Astrocyte (in vitro differentiated cells and primary cell): ENCODE results near the gene NCDN. TPM values are rescaled to one million over a fixed set of nuclear protein-coding genes. Genes with fewer than 3 reads are reported as not detected.
"Not testable (repeated sequence)": the region's sequence is repeated elsewhere in the genome, so short reads cannot be mapped to it uniquely, and the experiment has no call there.

Experiments
- DNase-seq: peaks from one replicate; pipeline ENCODE4 v3.0.0-alpha.2; 2010; ENCODE audit warnings: low read depth
- FAIRE-seq: peaks from 2 replicates; lab custom pipeline; 2011; peaks lifted over from hg19 to GRCh38; lab: Jason Lieb, UNC
- H2AFZ ChIP-seq: 2 replicates; pipeline ENCODE4 v1.6.0; 2012; ENCODE audit warnings: low read depth, low read length, inconsistent platforms
- H3K27ac ChIP-seq: 2 replicates; pipeline ENCODE4 v1.5.1; 2011; ENCODE audit warnings: low read depth, low read length, inconsistent platforms
- H3K27me3 ChIP-seq: 2 replicates; pipeline ENCODE4 v1.6.0; 2011; ENCODE audit warnings: low read length, inconsistent platforms; ENCODE audit not compliant: insufficient read depth
- H3K36me3 ChIP-seq: 2 replicates; pipeline ENCODE4 v1.5.1; 2011; ENCODE audit warnings: low read length, inconsistent platforms; ENCODE audit not compliant: insufficient read depth
- H3K4me1 ChIP-seq: 2 replicates; pipeline ENCODE4 v1.5.1; 2011; ENCODE audit warnings: low read length, inconsistent platforms; ENCODE audit not compliant: insufficient read depth
- H3K4me2 ChIP-seq: 2 replicates; pipeline ENCODE4 v1.6.0; 2012; ENCODE audit warnings: low read length, inconsistent platforms
- H3K4me3 ChIP-seq: 2 replicates; pipeline ENCODE4 v1.5.1; 2011; ENCODE audit warnings: low read depth, mild to moderate bottlenecking, low read length, inconsistent platforms; ENCODE audit not compliant: insufficient read depth
- H3K79me2 ChIP-seq: 2 replicates; pipeline ENCODE4 v1.6.0; 2012; ENCODE audit warnings: mild to moderate bottlenecking, low read length, inconsistent platforms; ENCODE audit not compliant: insufficient read depth
- H3K9ac ChIP-seq: 2 replicates; pipeline ENCODE4 v1.6.0; 2012; ENCODE audit warnings: mild to moderate bottlenecking, low read length, inconsistent platforms
- H3K9me3 ChIP-seq: 2 replicates; pipeline ENCODE4 v1.5.1; 2012; ENCODE audit warnings: low read depth, mild to moderate bottlenecking, low read length, inconsistent platforms; ENCODE audit not compliant: insufficient read depth
- H4K20me1 ChIP-seq: 2 replicates; pipeline ENCODE4 v1.6.0; 2012; ENCODE audit warnings: low read length, inconsistent platforms; ENCODE audit not compliant: insufficient read depth
- H3K27ac Mint-ChIP-seq: one replicate; pipeline ENCODE4 v1.8.0; 2021; ENCODE audit warnings: mild to moderate bottlenecking, mixed read lengths; ENCODE audit not compliant: unreplicated experiment
- H3K27me3 Mint-ChIP-seq: one replicate; pipeline ENCODE4 v1.8.0; 2021; ENCODE audit warnings: low read depth, mixed read lengths; ENCODE audit not compliant: unreplicated experiment
- H3K36me3 Mint-ChIP-seq: one replicate; pipeline ENCODE4 v1.8.0; 2021; ENCODE audit warnings: low read depth, mixed read lengths; ENCODE audit not compliant: unreplicated experiment
- H3K4me1 Mint-ChIP-seq: one replicate; pipeline ENCODE4 v1.8.0; 2021; ENCODE audit warnings: low read depth, mixed read lengths; ENCODE audit not compliant: unreplicated experiment
- H3K4me3 Mint-ChIP-seq: one replicate; pipeline ENCODE4 v1.8.0; 2021; ENCODE audit warnings: mild to moderate bottlenecking, moderate library complexity, mixed read lengths; ENCODE audit not compliant: unreplicated experiment
- H3K9me3 Mint-ChIP-seq: one replicate; pipeline ENCODE4 v1.8.0; 2021; ENCODE audit warnings: mild to moderate bottlenecking, mixed read lengths; ENCODE audit not compliant: unreplicated experiment
- CTCF ChIP-seq: IDR thresholded peaks from 2 replicates; pipeline ENCODE4 v1.5.1; 2011; ENCODE audit warnings: low read depth, mild to moderate bottlenecking, inconsistent platforms, low read length, moderate library complexity; ENCODE audit not compliant: insufficient read depth
- EZH2 ChIP-seq: IDR thresholded peaks from 2 replicates; pipeline ENCODE4 v1.6.1; 2012; ENCODE audit warnings: mild to moderate bottlenecking, low read length, inconsistent platforms; ENCODE audit not compliant: insufficient read depth
- total RNA-seq: library from RNA; stranded (reverse); gene quantifications from 2 replicates; pipeline ENCODE4 v1.2.1, GENCODE V29; 2021

NCDN gene
- total RNA-seq, 1 donor from 2014 or later, result 42.1 TPM

GRCh38 chr1:35580949-35581388, 23.4 kb downstream of the NCDN start:
- DNase-seq (no peak), FAIRE-seq (no peak)
- Mint-ChIP-seq H3K27me3 (peaks cover 21% of the 10 kb centered on the region), H3K4me1 (peaks cover 4% of the 10 kb centered on the region), H3K9me3 (peaks cover 5% of the 10 kb centered on the region), H3K36me3 (peaks cover 6% of the 10 kb centered on the region), H3K27ac (no peak overlapping the region), H3K4me3 (no peak overlapping the region)
- Histone ChIP-seq H3K27ac (no peak overlapping the region), H3K36me3 (no peaks in the 10 kb centered on the region), H2AFZ (no peak overlapping the region), H3K4me1 (peaks cover 5% of the 10 kb centered on the region), H4K20me1 (no peaks in the 10 kb centered on the region), H3K9ac (no peak overlapping the region), H3K4me3 (no peak overlapping the region), H3K9me3 (no peaks in the 10 kb centered on the region), H3K79me2 (no peaks in the 10 kb centered on the region), H3K27me3 (peaks cover 21% of the 10 kb centered on the region), H3K4me2 (no peak overlapping the region)
- TF ChIP-seq EZH2 (no peak), CTCF (no peak)

GRCh38 chr1:35581621-35582020, 24.0 kb downstream of the NCDN start:
- H3K9me3 ChIP-seq, H3K36me3 ChIP-seq, H3K27ac ChIP-seq, FAIRE-seq, H3K4me3 ChIP-seq, H3K4me1 Mint-ChIP-seq, H3K9ac ChIP-seq, H3K4me3 Mint-ChIP-seq, H3K27ac Mint-ChIP-seq, H2AFZ ChIP-seq, H4K20me1 ChIP-seq, H3K4me2 ChIP-seq, H3K79me2 ChIP-seq, H3K36me3 Mint-ChIP-seq, H3K9me3 Mint-ChIP-seq, H3K4me1 ChIP-seq, DNase-seq: not testable (repeated sequence)
- peaks cover 18% of the 10 kb centered on the region for H3K27me3 Mint-ChIP-seq
- H3K27me3 ChIP-seq, result peaks cover 14% of the 10 kb centered on the region

- H3K27ac Mint-ChIP-seq, result no peak overlapping the region
- no peak overlapping the region for H3K4me2 ChIP-seq
- no peaks in the 10 kb centered on the region for H3K4me1 ChIP-seq
- peaks cover 7% of the 10 kb centered on the region for H3K36me3 Mint-ChIP-seq
- TF ChIP-seq CTCF, result no peak
- no peak for TF ChIP-seq EZH2
- H3K9ac ChIP-seq, result no peak overlapping the region
- H2AFZ ChIP-seq, result no peak overlapping the region
- DNase-seq (no peak), FAIRE-seq (no peak)
- H3K9me3 Mint-ChIP-seq, result no peaks in the 10 kb centered on the region
- no peaks in the 10 kb centered on the region for H3K27me3 ChIP-seq
- H3K4me3 ChIP-seq, result no peak overlapping the region
- H3K36me3 ChIP-seq, result no peaks in the 10 kb centered on the region
- H3K4me1 Mint-ChIP-seq, result no peaks in the 10 kb centered on the region
- H3K4me3 Mint-ChIP-seq, result no peak overlapping the region
- no peak overlapping the region for H3K27ac ChIP-seq
- H3K9me3 ChIP-seq, result no peaks in the 10 kb centered on the region
- peaks cover 24% of the 10 kb centered on the region for H3K27me3 Mint-ChIP-seq
- H3K79me2 ChIP-seq, result no peaks in the 10 kb centered on the region
- no peaks in the 10 kb centered on the region for H4K20me1 ChIP-seq
These were observed 27.7 kb downstream of the NCDN start for GRCh38 chr1:35585281-35585680.

- not testable (repeated sequence) for H3K4me3 Mint-ChIP-seq, H3K4me3 ChIP-seq, H3K4me2 ChIP-seq, H3K27ac ChIP-seq, H3K36me3 ChIP-seq, H4K20me1 ChIP-seq, H3K9me3 ChIP-seq, H3K4me1 ChIP-seq, H3K27me3 ChIP-seq, H2AFZ ChIP-seq, H3K36me3 Mint-ChIP-seq, FAIRE-seq, H3K27ac Mint-ChIP-seq, H3K9ac ChIP-seq, H3K4me1 Mint-ChIP-seq, H3K79me2 ChIP-seq, DNase-seq, H3K9me3 Mint-ChIP-seq
- H3K27me3 Mint-ChIP-seq, result peaks cover 24% of the 10 kb centered on the region
These were observed 28.2 kb downstream of the NCDN start for GRCh38 chr1:35585805-35586204.
